IMR-90 (cell line): Measurements from ENCODE around the gene NUP98.

Experiments
- BHLHE40 ChIP-seq: fragments of 150-350 bp; IDR thresholded peaks from 2 replicates; pipeline ENCODE4 v1.6.1; 2016; ENCODE audit warnings: mild to moderate bottlenecking, low read depth, low read length
- CEBPB ChIP-seq: IDR thresholded peaks from 2 replicates; pipeline ENCODE4 v1.6.1; 2012; ENCODE audit warnings: low read depth, low read length, improper control_type of control experiment
- CHD1 ChIP-seq: IDR thresholded peaks from 2 replicates; pipeline ENCODE4 v1.6.1; 2012; ENCODE audit warnings: low read depth, low read length, improper control_type of control experiment
- FOS ChIP-seq: fragments of 150-350 bp; IDR thresholded peaks from 2 replicates; pipeline ENCODE4 v1.6.1; 2016; ENCODE audit warnings: low read depth, low read length
- MAZ ChIP-seq: IDR thresholded peaks from 2 replicates; pipeline ENCODE4 v1.6.1; 2012; ENCODE audit warnings: low read depth, mild to moderate bottlenecking, low read length, improper control_type of control experiment, moderate library complexity, borderline replicate concordance
- MXI1 ChIP-seq: IDR thresholded peaks from 2 replicates; pipeline ENCODE4 v1.6.1; 2012; ENCODE audit warnings: low read depth, mild to moderate bottlenecking, low read length, moderate library complexity, borderline replicate concordance
- NFE2L2 ChIP-seq: fragments of 150-350 bp; IDR thresholded peaks from 2 replicates; pipeline ENCODE4 v1.6.1; 2016; ENCODE audit warnings: low read depth, mild to moderate bottlenecking, low read length
- POLR2A ChIP-seq: IDR thresholded peaks from 2 replicates; pipeline ENCODE4 v1.6.1; 2012; ENCODE audit warnings: mild to moderate bottlenecking, low read depth, low read length
- RAD21 ChIP-seq: IDR thresholded peaks from 2 replicates; pipeline ENCODE4 v1.6.1; 2012; ENCODE audit warnings: low read length, improper control_type of control experiment
- RCOR1 ChIP-seq: IDR thresholded peaks from 2 replicates; pipeline ENCODE4 v1.6.1; 2012; ENCODE audit warnings: mild to moderate bottlenecking, low read length, improper control_type of control experiment; ENCODE audit not compliant: insufficient replicate concordance
- RFX5 ChIP-seq: IDR thresholded peaks from 2 replicates; pipeline ENCODE4 v1.8.0; 2012; ENCODE audit warnings: low read depth, mild to moderate bottlenecking, low read length, moderate library complexity
- SMC3 ChIP-seq: fragments of 150-350 bp; IDR thresholded peaks from 2 replicates; pipeline ENCODE4 v1.6.1; 2016; ENCODE audit warnings: low read depth, mild to moderate bottlenecking, antibody characterized with exemption, low read length, moderate library complexity
- TF ChIP-seq, protein P1 (sequence below): conservative IDR thresholded peaks from 2 replicates; pipeline ENCODE4 v1.5.1; 2012; ENCODE audit warnings: mild to moderate bottlenecking, low read depth, low read length, improper control_type of control experiment
- TF ChIP-seq, protein P2 (sequence below): fragments of 150-350 bp; IDR thresholded peaks from 2 replicates; pipeline ENCODE4 v1.6.1; 2017; ENCODE audit warnings: mild to moderate bottlenecking, antibody characterized with exemption, low read length, low read depth

GRCh38 chr11:3833449-3833848 lies 36.1 kb upstream of the NUP98 start:
- TF ChIP-seq NFE2L2 (no peak), BHLHE40 (no peak), POLR2A (no peak), RAD21 (no peak), FOS (no peak), RFX5 (no peak), SMC3 (no peak), CEBPB (no peak), CHD1 (no peak), MXI1 (no peak), RCOR1 (no peak), MAZ (no peak)
- TF ChIP-seq, protein P1, sequence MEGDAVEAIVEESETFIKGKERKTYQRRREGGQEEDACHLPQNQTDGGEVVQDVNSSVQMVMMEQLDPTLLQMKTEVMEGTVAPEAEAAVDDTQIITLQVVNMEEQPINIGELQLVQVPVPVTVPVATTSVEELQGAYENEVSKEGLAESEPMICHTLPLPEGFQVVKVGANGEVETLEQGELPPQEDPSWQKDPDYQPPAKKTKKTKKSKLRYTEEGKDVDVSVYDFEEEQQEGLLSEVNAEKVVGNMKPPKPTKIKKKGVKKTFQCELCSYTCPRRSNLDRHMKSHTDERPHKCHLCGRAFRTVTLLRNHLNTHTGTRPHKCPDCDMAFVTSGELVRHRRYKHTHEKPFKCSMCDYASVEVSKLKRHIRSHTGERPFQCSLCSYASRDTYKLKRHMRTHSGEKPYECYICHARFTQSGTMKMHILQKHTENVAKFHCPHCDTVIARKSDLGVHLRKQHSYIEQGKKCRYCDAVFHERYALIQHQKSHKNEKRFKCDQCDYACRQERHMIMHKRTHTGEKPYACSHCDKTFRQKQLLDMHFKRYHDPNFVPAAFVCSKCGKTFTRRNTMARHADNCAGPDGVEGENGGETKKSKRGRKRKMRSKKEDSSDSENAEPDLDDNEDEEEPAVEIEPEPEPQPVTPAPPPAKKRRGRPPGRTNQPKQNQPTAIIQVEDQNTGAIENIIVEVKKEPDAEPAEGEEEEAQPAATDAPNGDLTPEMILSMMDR, result no peak
- TF ChIP-seq, protein P2, sequence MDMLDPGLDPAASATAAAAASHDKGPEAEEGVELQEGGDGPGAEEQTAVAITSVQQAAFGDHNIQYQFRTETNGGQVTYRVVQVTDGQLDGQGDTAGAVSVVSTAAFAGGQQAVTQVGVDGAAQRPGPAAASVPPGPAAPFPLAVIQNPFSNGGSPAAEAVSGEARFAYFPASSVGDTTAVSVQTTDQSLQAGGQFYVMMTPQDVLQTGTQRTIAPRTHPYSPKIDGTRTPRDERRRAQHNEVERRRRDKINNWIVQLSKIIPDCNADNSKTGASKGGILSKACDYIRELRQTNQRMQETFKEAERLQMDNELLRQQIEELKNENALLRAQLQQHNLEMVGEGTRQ, result no peak
